Right cardiac atrium (tissue), 5 donors: ENCODE results near the gene ATP5F1D. TPM values are rescaled to one million over a fixed set of nuclear protein-coding genes. Genes with fewer than 3 reads are reported as not detected.

Experiments used
- ATAC-seq, 2 donors: fragments of 200-7000 bp; cut with Tn5 transposase; one replicate each; pipeline versions ENCODE4 v1.8.0 to v1.9.1; 2020; ENCODE audit warnings: moderate library complexity in 2 of 2, mild to moderate bottlenecking in 1 of 2
- DNase-seq, 3 donors: peaks; one replicate each; pipeline ENCODE4 v3.0.0-alpha.2; 2020
- H3K27ac ChIP-seq: one replicate; pipeline ENCODE4 v1.5.1; 2013; ENCODE audit warnings: mild to moderate bottlenecking, low read length, control low read depth, moderate library complexity
- H3K27me3 ChIP-seq: one replicate; pipeline ENCODE4 v1.6.1; 2013; ENCODE audit not compliant: control insufficient read depth, insufficient read depth
- H3K4me1 ChIP-seq: one replicate; pipeline ENCODE4 v1.6.1; 2013; ENCODE audit warnings: low read length; ENCODE audit not compliant: control insufficient read depth, insufficient read depth
- H3K4me3 ChIP-seq: one replicate; pipeline ENCODE4 v1.5.1; 2013; ENCODE audit warnings: low read length, control low read depth
- H3K9me3 ChIP-seq: one replicate; pipeline ENCODE4 v1.6.1; 2013; ENCODE audit warnings: low read length; ENCODE audit not compliant: control insufficient read depth
- WGBS: extraction: QIAGEN DNeasy Blood & Tissue Kit; methylation state at CpG from one replicate; pipeline ENCODE4 v1.1.7; 2013; 5-methylcytosine and 5-hydroxymethylcytosine counted together
- intact Hi-C, 4 donors: fragments of 100-400 bp; cut with DNase I; formaldehyde crosslinking; loops; one replicate each; pipeline versions ENCODE4 v1.11.0 to v1.14.0; 2022 to 2023
- polyA plus RNA-seq: library from polyadenylated mRNA; stranded (reverse); fragments of 200-250 nt; gene quantifications from one replicate; pipeline ENCODE4 v1.2.3, GENCODE V29; 2013
- total RNA-seq, 4 donors: library from RNA; stranded (reverse); fragmentation: NEBNext Ultra II Directional; extraction: Animal tissue kit (Norgen Biotek cat#: 25700); gene quantifications; one replicate each; pipeline ENCODE4 v1.2.1, GENCODE V29; 2021
- donor health status: healthy with polysubstance abuse.
- donor health status: DM: no; HTN: yes; CAD: no.
- donor health status: DM: no; HTN: no; CAD: no.
- donor health status: DM: no; HTN: yes; CAD: no; lungs with severe emphysema.
- donor health status: DM: yes; HTN: yes; CAD: no.

ATP5F1D gene
- total and polyA plus RNA-seq, 5 donors: 490 to 706 (median 648) TPM

DNA sequence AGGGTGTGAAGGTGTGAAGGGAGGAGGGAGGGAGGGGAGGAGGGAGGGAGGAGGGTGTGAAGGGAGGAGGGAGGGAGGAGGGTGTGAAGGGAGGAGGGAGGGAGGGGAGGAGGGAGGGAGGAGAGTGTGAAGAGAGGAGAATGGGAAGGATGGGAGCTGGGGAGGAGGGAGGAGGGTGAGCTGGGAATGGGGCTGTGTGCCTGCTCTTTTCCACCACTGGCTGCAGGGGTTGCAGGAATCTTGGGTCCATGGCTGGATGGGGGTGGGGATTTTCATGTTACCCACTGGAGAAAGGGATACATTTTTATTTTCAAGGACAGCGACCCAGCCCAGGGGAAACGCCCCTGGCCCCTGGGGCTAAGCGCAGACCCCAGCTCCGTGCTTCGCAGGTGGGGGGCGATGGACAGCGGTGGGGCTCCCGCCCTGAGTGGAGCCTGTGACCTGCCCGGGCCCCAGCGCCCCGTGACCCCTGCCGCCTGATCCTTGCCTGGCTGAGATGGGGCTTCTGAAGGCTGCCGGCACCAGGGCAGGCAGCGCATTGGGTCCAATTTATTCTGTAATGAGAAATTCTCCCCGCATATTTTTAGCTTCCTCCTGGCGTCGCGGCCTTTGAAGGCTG is 41.1 kb downstream of the ATP5F1D start:
- H3K4me3 ChIP-seq: no peak overlapping the region
- H3K27me3 ChIP-seq: no peaks in the 10 kb centered on the region
- DNase-seq (no peak), ATAC-seq (no peak)
- H3K4me1 ChIP-seq: no peaks in the 10 kb centered on the region
- intact Hi-C loops: loop anchor here in 3 of 4 donors (5.0 to 10.0 kb wide), 3 partner anchors 72 to 100 kb away; partner anchors contain the start of gene NDUFS7 (in 1 of the 3)
- H3K9me3 ChIP-seq: no peaks in the 10 kb centered on the region
- no peak overlapping the region for H3K27ac ChIP-seq
- 74% methylated on average over 18 of the region's 18 CpGs for WGBS

DNA sequence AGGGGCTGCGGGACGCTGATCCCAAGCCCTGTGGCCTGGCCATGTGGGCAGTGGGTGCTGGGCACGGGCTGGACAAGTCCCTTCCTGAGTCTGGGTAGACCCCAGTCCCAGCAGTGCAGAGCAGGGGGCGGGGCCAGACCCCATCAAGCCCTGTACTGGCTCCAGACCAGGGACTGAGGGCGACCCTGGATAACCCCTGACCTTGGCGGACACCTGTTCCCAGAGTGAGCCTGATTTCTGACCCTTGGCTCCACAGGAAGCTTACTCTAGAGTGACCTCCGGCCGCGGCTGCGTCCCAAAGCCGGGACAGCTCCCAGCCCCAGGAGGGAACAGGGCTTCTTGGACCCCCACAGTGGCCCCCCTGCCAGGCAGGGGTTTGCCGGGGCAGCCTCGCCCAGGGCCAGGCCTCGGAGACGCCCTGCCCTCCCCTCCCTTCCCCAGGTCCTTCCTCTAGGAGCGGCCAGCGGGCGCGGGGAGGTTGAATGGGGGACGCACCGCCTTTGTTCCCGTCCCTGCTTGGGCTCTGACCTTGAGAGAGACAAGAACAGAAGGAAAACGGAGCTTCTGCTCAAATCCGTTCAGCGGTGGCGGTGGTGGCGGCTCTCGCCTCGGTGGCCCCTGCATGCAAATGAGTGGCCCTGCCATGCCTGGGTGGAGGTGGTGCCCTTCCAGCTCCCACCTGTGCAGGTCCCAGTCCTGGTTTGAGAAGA is 41.8 kb downstream of the ATP5F1D start:
- H3K9me3 ChIP-seq: no peaks in the 10 kb centered on the region
- DNase-seq (no peak), ATAC-seq (no peak)
- H3K4me1 ChIP-seq: no peaks in the 10 kb centered on the region
- WGBS: 56% methylated on average over 29 of the region's 29 CpGs
- H3K27me3 ChIP-seq: no peaks in the 10 kb centered on the region
- intact Hi-C loops: loop anchor here in 3 of 4 donors (5.0 to 10.0 kb wide), 3 partner anchors 71 to 99 kb away; partner anchors contain the start of gene NDUFS7 (in 1 of the 3)
- H3K4me3 ChIP-seq: no peak overlapping the region
- no peak overlapping the region for H3K27ac ChIP-seq

DNA sequence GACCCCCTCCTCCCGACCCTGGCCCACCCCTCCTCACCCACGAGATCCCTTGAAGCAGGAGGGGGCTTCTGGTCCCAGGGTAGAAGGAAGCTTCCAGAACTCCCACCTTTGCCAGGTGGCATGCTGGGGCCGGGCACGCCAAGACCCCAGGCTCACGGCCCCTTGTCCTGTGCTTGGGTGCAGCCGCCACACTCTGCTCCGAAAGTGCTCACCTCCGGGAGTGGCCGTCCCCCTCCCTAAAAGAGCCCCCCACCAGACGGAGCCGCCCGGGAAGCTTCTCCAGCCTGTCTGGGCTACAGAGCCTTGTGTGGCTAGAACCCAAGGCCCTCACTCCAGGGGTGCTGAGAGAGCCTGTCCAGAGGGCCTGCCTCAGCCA is 42.4 kb downstream of the ATP5F1D start:
- Histone ChIP-seq H3K27ac (no peak overlapping the region), H3K4me1 (no peaks in the 10 kb centered on the region), H3K4me3 (no peak overlapping the region), H3K27me3 (no peaks in the 10 kb centered on the region), H3K9me3 (no peaks in the 10 kb centered on the region)
- 84% methylated on average over 12 of the region's 12 CpGs for WGBS
- intact Hi-C loops: loop anchor here in 3 of 4 donors (5.0 to 10.0 kb wide), 3 partner anchors 71 to 98 kb away; partner anchors contain the start of gene NDUFS7 (in 1 of the 3)
- ATAC-seq (no peak), DNase-seq (no peak)

- 79% methylated on average over 20 of the region's 20 CpGs for WGBS
- DNase-seq: no peak
- Histone ChIP-seq H3K27ac (no peak overlapping the region), H3K4me1 (no peaks in the 10 kb centered on the region), H3K4me3 (no peak overlapping the region), H3K27me3 (no peaks in the 10 kb centered on the region), H3K9me3 (no peaks in the 10 kb centered on the region)
- intact Hi-C loops: loop anchor here in 3 of 4 donors (5.0 to 10.0 kb wide), 3 partner anchors 70 to 98 kb away; partner anchors contain the start of gene NDUFS7 (in 1 of the 3)
- ATAC-seq: no peak
Measured at GRCh38 chr19:1284293-1284978, 42.9 kb downstream of the ATP5F1D start.

- WGBS: 17% methylated on average over 51 of the region's 51 CpGs
- no peak overlapping the region for H3K27ac ChIP-seq
- no peaks in the 10 kb centered on the region for H3K4me1 ChIP-seq
- H3K4me3 ChIP-seq: peak overlapping the region; percentile 38
- no peak for ATAC-seq
- DNase-seq: no peak
- H3K9me3 ChIP-seq: no peaks in the 10 kb centered on the region
- no peaks in the 10 kb centered on the region for H3K27me3 ChIP-seq
- intact Hi-C loops: loop anchor here in 3 of 4 donors (5.0 to 10.0 kb wide), 3 partner anchors 70 to 97 kb away; partner anchors contain the start of gene NDUFS7 (in 1 of the 3)
Measured at GRCh38 chr19:1284979-1285736, 43.6 kb downstream of the ATP5F1D start.

DNA sequence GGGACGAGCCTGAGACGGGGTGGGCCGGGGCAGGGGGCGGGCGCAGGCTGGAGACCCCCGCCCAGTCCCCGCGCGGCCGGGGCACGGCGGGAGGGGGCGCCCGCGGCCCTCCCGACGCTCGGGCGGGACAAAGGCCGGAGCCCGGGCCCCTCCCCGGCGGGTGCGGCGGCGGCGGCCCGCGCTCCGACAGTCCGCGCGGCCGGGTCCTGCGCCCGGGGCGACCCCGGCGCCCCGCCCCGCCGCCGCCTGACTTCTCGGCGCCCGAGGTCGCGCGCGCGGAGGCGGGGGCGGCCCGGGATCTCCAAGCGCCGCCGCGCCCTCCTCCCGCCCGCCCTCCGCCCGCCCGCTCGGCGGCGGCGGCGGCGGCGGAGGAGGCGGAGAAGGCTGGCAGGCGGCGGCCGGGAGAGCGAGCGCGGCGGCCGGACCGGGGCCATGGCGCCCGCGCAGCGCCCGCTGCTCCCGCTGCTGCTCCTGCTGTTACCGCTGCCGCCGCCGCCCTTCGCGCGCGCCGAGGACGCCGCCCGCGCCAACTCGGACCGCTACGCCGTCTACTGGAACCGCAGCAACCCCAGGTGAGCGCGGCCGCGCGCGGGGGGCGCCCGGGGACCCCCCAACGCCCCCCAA is 44.3 kb downstream of the ATP5F1D start, which contains the start of gene EFNA2:
EFNA2 (plus strand) TSS at position 137 of the 624 bp plus-strand sequence; CDS start at position 433, 296 bp downstream.
- peak within 1 kb of the TSS; percentile 38 for H3K4me3 ChIP-seq
- no peaks in the 10 kb centered on the region for H3K27me3 ChIP-seq
- intact Hi-C loops: loop anchor here in 3 of 4 donors (10.0 kb wide), 2 partner anchors 69 to 89 kb away; a partner anchor contains a TSS
- no peaks in the 10 kb centered on the region for H3K9me3 ChIP-seq
- DNase-seq (no peak), ATAC-seq (no peak)
- no peaks in the 10 kb centered on the region for H3K4me1 ChIP-seq
- under 1% methylated on average over 110 of the region's 113 CpGs for WGBS
- no peak within 1 kb of the TSS for H3K27ac ChIP-seq

- intact Hi-C loops: loop anchor here in 3 of 4 donors (10.0 kb wide), 2 partner anchors 68 to 88 kb away; a partner anchor contains a TSS
- no peaks in the 10 kb centered on the region for H3K9me3 ChIP-seq
- DNase-seq: peak in 1 of 3 donors; percentile 56
- 34% methylated on average over 38 of the region's 38 CpGs for WGBS
- H3K27me3 ChIP-seq: no peaks in the 10 kb centered on the region
- peak overlapping the region; percentile 38 for H3K4me3 ChIP-seq
- no peak for ATAC-seq
- H3K4me1 ChIP-seq: no peaks in the 10 kb centered on the region
- H3K27ac ChIP-seq: no peak overlapping the region
Measured at GRCh38 chr19:1286487-1287353, 45.2 kb downstream of the ATP5F1D start.

DNA sequence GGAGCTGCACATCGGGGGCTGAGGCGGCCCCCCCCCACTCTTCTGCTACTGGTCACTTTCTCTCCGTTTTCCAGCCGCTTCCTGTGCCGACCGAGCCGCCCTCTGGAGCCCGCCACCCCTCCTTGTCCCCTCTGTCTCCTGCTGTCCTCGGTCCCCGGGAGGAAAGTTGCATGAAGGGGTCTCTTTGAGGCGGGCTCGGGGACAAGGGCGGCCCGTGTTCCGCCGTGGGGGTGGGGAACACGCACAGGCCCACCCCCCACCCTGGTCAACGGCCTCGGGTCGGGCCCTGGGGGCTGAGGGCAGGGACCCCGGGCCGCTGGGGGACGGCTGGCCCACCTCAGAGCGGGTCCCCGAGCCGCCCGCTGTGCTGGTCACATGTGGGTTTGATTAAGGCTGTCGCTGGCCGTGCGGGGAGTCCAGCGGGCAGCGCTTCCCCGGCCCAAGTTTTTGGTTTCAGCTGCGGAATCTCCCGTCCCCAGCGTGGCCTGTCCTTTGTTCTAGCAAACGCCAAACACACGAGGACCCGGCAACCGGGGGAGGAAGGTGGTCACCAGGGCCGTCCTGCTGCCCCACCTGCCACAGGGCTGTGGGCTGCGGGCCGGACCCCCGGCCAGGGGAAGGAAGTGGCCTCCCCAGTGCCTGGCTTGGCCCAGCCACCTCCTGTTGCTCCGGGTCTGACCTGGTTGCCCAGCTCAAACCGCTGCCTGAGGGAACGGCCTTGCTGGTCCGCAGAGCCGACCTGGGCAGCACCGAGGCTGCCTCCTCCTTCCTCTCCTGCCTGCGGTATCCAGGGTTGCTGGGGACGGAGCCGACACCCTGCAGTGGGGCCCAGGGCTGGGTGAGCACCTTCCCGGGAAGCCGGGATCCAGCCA is 46.0 kb downstream of the ATP5F1D start:
- no peaks in the 10 kb centered on the region for H3K9me3 ChIP-seq
- ATAC-seq (no peak), DNase-seq (peak in 1 of 3 donors; percentile 53)
- WGBS: 37% methylated on average over 55 of the region's 55 CpGs
- H3K4me1 ChIP-seq: no peaks in the 10 kb centered on the region
- H3K4me3 ChIP-seq: no peak overlapping the region
- H3K27me3 ChIP-seq: no peaks in the 10 kb centered on the region
- intact Hi-C loops: loop anchor here in 3 of 4 donors (10.0 kb wide), 2 partner anchors 67 to 87 kb away; a partner anchor contains a TSS
- H3K27ac ChIP-seq: no peak overlapping the region

DNA sequence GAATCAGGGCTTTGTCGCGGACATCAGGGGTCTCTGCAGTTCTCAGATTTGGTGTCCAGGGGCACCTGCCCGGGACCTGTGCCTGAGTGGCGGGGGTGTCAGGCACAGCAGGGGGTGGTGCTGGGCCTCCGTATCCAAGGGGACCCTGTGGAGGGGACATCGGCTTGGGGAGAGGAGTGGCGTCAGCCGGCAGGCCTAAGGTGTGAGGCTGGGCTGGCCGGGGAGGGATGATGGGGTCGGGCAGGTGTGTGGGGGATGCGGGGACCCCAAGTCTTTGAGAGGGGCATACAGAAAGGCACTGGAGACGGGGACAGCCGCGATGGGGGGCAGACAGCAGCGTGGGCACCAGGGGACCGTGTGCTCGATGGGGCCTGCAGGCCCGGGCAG is 46.7 kb downstream of the ATP5F1D start:
- no peak for ATAC-seq
- WGBS: 91% methylated on average over 18 of the region's 18 CpGs
- no peaks in the 10 kb centered on the region for H3K27me3 ChIP-seq

More for the DNA sequence above, 46.7 kb downstream of the ATP5F1D start:
- Histone ChIP-seq H3K27ac (no peak overlapping the region), H3K4me3 (no peak overlapping the region), H3K4me1 (no peaks in the 10 kb centered on the region), H3K9me3 (no peaks in the 10 kb centered on the region)
- peak in 1 of 3 donors; percentile 57 for DNase-seq
- intact Hi-C loops: loop anchor here in 3 of 4 donors (10.0 kb wide), 2 partner anchors 67 to 87 kb away; a partner anchor contains a TSS
